Measurements from ENCODE around the gene KRT82. TPM values are rescaled to one million over a fixed set of nuclear protein-coding genes. Genes with fewer than 3 reads are reported as not detected.

Gene KRT82
- total RNA-seq, 3 donors from 2014 or later: not detected

- H3K4me3 ChIP-seq: no peak overlapping the region
- no peak for TF ChIP-seq POLR2AphosphoS5 (IDR thresholded peaks at IDR 0.05)
- TF ChIP-seq POLR2A (IDR thresholded peaks at IDR 0.05): no peak
- TF ChIP-seq CTCF (IDR thresholded peaks at IDR 0.05): no peak
- intact Hi-C loops (cut with DNase I; ENCODE audit: low total_unique reads): no loop called here
- H3K27me3 ChIP-seq: peaks cover 0 to 3% of the 10 kb centered on the region in 2 donors
- H3K4me1 ChIP-seq: no peaks in the 10 kb centered on the region
- DNase-seq (ENCODE audit: low spot score in 2 of 2): no peak
- no peaks in the 10 kb centered on the region for H3K36me3 ChIP-seq
- H3K9me3 ChIP-seq: no peaks in the 10 kb centered on the region
- no peak overlapping the region for H3K27ac ChIP-seq
Observed at GRCh38 chr12:52419656-52420055, 13.5 kb upstream of the KRT82 start.

GRCh38 chr12:52418576-52419110 is 12.5 kb upstream of the KRT82 start:
- H3K27ac ChIP-seq: no peak overlapping the region
- intact Hi-C loops (cut with DNase I; ENCODE audit: low total_unique reads): no loop called here
- no peak for TF ChIP-seq POLR2A (IDR thresholded peaks at IDR 0.05)
- TF ChIP-seq CTCF (IDR thresholded peaks at IDR 0.05): no peak
- TF ChIP-seq POLR2AphosphoS5 (IDR thresholded peaks at IDR 0.05): no peak

GRCh38 chr12:52417740-52418139 is 11.6 kb upstream of the KRT82 start:
- no peak for DNase-seq (ENCODE audit: low spot score in 2 of 2)
- Histone ChIP-seq H3K4me3 (no peak overlapping the region), H3K27ac (peak overlapping the region in 1 of 2 donors; percentile 82), H3K36me3 (no peaks in the 10 kb centered on the region), H3K9me3 (no peaks in the 10 kb centered on the region), H3K27me3 (peaks cover 0 to 3% of the 10 kb centered on the region in 2 donors), H3K4me1 (no peaks in the 10 kb centered on the region)
- intact Hi-C loops (cut with DNase I; ENCODE audit: low total_unique reads): no loop called here
- TF ChIP-seq POLR2A (IDR thresholded peaks at IDR 0.05) (no peak), POLR2AphosphoS5 (IDR thresholded peaks at IDR 0.05) (no peak), CTCF (IDR thresholded peaks at IDR 0.05) (no peak)

More at GRCh38 chr12:52418576-52419110, 12.5 kb upstream of the KRT82 start:
- DNase-seq (ENCODE audit: low spot score in 2 of 2): no peak
- Histone ChIP-seq H3K4me1 (no peaks in the 10 kb centered on the region), H3K9me3 (no peaks in the 10 kb centered on the region), H3K4me3 (no peak overlapping the region), H3K36me3 (no peaks in the 10 kb centered on the region), H3K27me3 (peaks cover 0 to 3% of the 10 kb centered on the region in 2 donors)

GRCh38 chr12:52416795-52417194 is 10.7 kb upstream of the KRT82 start:
- H3K4me3 ChIP-seq: no peak overlapping the region
- peaks cover 0 to 2% of the 10 kb centered on the region in 2 donors for H3K27me3 ChIP-seq
- H3K4me1 ChIP-seq: no peaks in the 10 kb centered on the region
- H3K36me3 ChIP-seq: no peaks in the 10 kb centered on the region
- H3K27ac ChIP-seq: peak overlapping the region in 1 of 2 donors; percentile 82
- intact Hi-C loops (cut with DNase I; ENCODE audit: low total_unique reads): no loop called here
- DNase-seq (ENCODE audit: low spot score in 2 of 2): no peak
- no peaks in the 10 kb centered on the region for H3K9me3 ChIP-seq
- TF ChIP-seq CTCF (IDR thresholded peaks at IDR 0.05) (no peak), POLR2A (IDR thresholded peaks at IDR 0.05) (no peak), POLR2AphosphoS5 (IDR thresholded peaks at IDR 0.05) (no peak)

GRCh38 chr12:52415870-52416750 is 10.0 kb upstream of the KRT82 start:
- intact Hi-C loops (cut with DNase I; ENCODE audit: low total_unique reads): loop anchor here (2.0 kb wide), 1 partner anchor 43 kb away; no protein-coding TSS in a partner anchor
- no peaks in the 10 kb centered on the region for H3K36me3 ChIP-seq
- peak overlapping the region in 1 of 2 donors; percentile 82 for H3K27ac ChIP-seq
- DNase-seq (ENCODE audit: low spot score in 2 of 2): peak in 1 of 2 donors; percentile 44
- TF ChIP-seq POLR2AphosphoS5 (IDR thresholded peaks at IDR 0.05) (peak in 2 of 3 donors; percentile 24 to 41), CTCF (IDR thresholded peaks at IDR 0.05) (no peak)
- no peaks in the 10 kb centered on the region for H3K27me3 ChIP-seq
- no peaks in the 10 kb centered on the region for H3K9me3 ChIP-seq
- no peaks in the 10 kb centered on the region for H3K4me1 ChIP-seq
- no peak overlapping the region for H3K4me3 ChIP-seq
